CD4-positive, alpha-beta memory T cell (primary cell): ENCODE measurements around the gene CAPS. TPM values are rescaled to one million over a fixed set of nuclear protein-coding genes. Genes with fewer than 3 reads are reported as not detected.
A peak's percentile ranks its signal among the peaks of the same experiment; 100 is the strongest.

Experiments used
- CTCF ChIA-PET: fragments of 350-600 bp; sonication (Branson Sonifier 250); formaldehyde crosslinking; loops from one replicate; lab custom pipeline; 2021; ENCODE audit warnings: inconsistent platforms; ENCODE audit not compliant: partially characterized antibody; lab: Charles Lee
- POLR2A ChIA-PET: fragments of 350-600 bp; sonication (Branson Sonifier 250); formaldehyde crosslinking; loops from one replicate; lab custom pipeline; 2021; ENCODE audit not compliant: partially characterized antibody; lab: Charles Lee
- DNase-seq, 5 donors: peaks; one replicate each; pipeline versions ENCODE4 v3.0.0 to v3.0.0-alpha.2; 2020 to 2022; ENCODE audit warnings: mixed read lengths in 1 of 5
- H3K27ac ChIP-seq: one replicate; pipeline ENCODE4 v1.7.0; 2013; ENCODE audit warnings: low read depth, low read length
- H3K27me3 ChIP-seq: 2 replicates; pipeline ENCODE4 v1.7.0; 2013; ENCODE audit warnings: mild to moderate bottlenecking, low read length, moderate library complexity; ENCODE audit not compliant: insufficient read depth
- H3K36me3 ChIP-seq: 2 replicates; pipeline ENCODE4 v1.7.0; 2013; ENCODE audit warnings: mild to moderate bottlenecking, low read length, moderate library complexity; ENCODE audit not compliant: insufficient read depth
- H3K4me1 ChIP-seq: 2 replicates; pipeline ENCODE4 v1.7.0; 2013; ENCODE audit warnings: mild to moderate bottlenecking, low read length, moderate library complexity; ENCODE audit not compliant: insufficient read depth
- H3K4me3 ChIP-seq, 2 donors: one replicate each; pipeline ENCODE4 v1.7.0; 2013; ENCODE audit warnings: low read length in 2 of 2, mild to moderate bottlenecking in 1 of 2
- H3K9me3 ChIP-seq, 2 donors: one replicate each; pipeline ENCODE4 v1.7.0; 2013; ENCODE audit warnings: low read length in 2 of 2, control low read depth in 1 of 2; ENCODE audit not compliant: control insufficient read depth in 1 of 2
- H3K27ac Mint-ChIP-seq, 7 donors: one replicate each; pipeline ENCODE4 v1.8.0; 2020 to 2021; ENCODE audit warnings: mixed read lengths in 7 of 7, mild to moderate bottlenecking in 6 of 7, inconsistent platforms in 3 of 7, moderate library complexity in 3 of 7
- H3K27me3 Mint-ChIP-seq, 2 donors: one replicate each; pipeline ENCODE4 v1.8.0; 2020 to 2021; ENCODE audit warnings: mixed read lengths in 2 of 2
- H3K36me3 Mint-ChIP-seq, 2 donors: one replicate each; pipeline ENCODE4 v1.8.0; 2020 to 2021; ENCODE audit warnings: mixed read lengths in 2 of 2, inconsistent platforms in 1 of 2, mild to moderate bottlenecking in 1 of 2
- H3K4me1 Mint-ChIP-seq, 4 donors: one replicate each; pipeline ENCODE4 v1.8.0; 2020 to 2021; ENCODE audit warnings: mixed read lengths in 4 of 4, mild to moderate bottlenecking in 1 of 4
- H3K4me3 Mint-ChIP-seq, 8 donors: one replicate each; pipeline ENCODE4 v1.8.0; 2020 to 2021; ENCODE audit warnings: mixed read lengths in 8 of 8, mild to moderate bottlenecking in 7 of 8, moderate library complexity in 6 of 8, inconsistent platforms in 3 of 8
- H3K9me3 Mint-ChIP-seq, 8 donors: one replicate each; pipeline ENCODE4 v1.8.0; 2020 to 2021; ENCODE audit warnings: mixed read lengths in 8 of 8, mild to moderate bottlenecking in 5 of 8, inconsistent platforms in 3 of 8, moderate library complexity in 1 of 8
- intact Hi-C: fragments of 100-400 bp; cut with micrococcal nuclease; formaldehyde crosslinking; loops from one replicate; pipeline ENCODE4 v1.15.1; 2023
- polyA plus RNA-seq, 2 donors: library from polyadenylated mRNA; unstranded; fragments of 300-500 nt; fragmentation: Illumina TruSeq; gene quantifications; one replicate each; pipeline ENCODE4 v1.2.3, GENCODE V29; 2021
- total RNA-seq, 2 experiments: library from RNA; stranded (reverse); gene quantifications; one replicate each; pipeline ENCODE4 v1.2.3, GENCODE V29; 2021

CAPS gene
- total and polyA plus RNA-seq, 4 experiments from 2014 or later, result 1.7 to 68.0 (median 34.6) TPM

DNA sequence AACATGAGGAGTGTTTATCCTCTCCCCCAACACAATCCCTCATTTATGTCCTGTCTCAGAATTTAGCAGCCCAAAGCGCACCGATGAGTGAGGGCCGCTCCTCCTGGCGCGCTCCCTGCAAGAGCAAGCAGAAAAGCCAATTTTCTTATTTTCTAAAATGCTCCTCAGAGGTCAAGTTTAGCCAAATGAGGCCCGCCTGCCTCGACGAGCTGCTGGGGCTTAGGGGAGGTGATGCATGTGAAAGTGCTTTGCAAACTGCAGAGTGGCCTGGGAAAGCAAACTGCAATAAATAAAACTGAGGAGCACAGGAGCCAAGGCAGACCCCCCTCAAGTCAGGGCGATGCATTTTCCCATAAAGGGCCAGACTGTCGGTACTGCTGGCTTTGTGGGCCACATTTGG lies 29.0 kb downstream of the CAPS start:
- H3K4me3 ChIP-seq, result no peak overlapping the region
- intact Hi-C loops, result no loop called here
- no peaks in the 10 kb centered on the region for H3K27me3 ChIP-seq
- ChIA-PET POLR2A (interaction anchor here (0.8 to 1.2 kb wide), 2 partner anchors 19 to 39 kb away, joined by 3 read pairs; no protein-coding TSS in a partner anchor), CTCF (interaction anchor here (1.1 to 2.8 kb wide), 2 partner anchors 8 to 25 kb away, joined by 3 to 10 read pairs; no protein-coding TSS in a partner anchor)
- Mint-ChIP-seq H3K27me3 (no peaks in the 10 kb centered on the region), H3K4me3 (no peak overlapping the region), H3K36me3 (peaks cover 13 to 31% of the 10 kb centered on the region in 2 donors), H3K9me3 (no peaks in the 10 kb centered on the region), H3K27ac (peak overlapping the region in 3 of 7 donors; percentile 48 to 73 (median 66)), H3K4me1 (peaks cover 19 to 41% (median 24%) of the 10 kb centered on the region in 4 donors)
- no peaks in the 10 kb centered on the region for H3K9me3 ChIP-seq
- H3K27ac ChIP-seq, result no peak overlapping the region
- H3K36me3 ChIP-seq, result peaks cover 21% of the 10 kb centered on the region
- no peak for DNase-seq
- peaks cover 19% of the 10 kb centered on the region for H3K4me1 ChIP-seq

DNA sequence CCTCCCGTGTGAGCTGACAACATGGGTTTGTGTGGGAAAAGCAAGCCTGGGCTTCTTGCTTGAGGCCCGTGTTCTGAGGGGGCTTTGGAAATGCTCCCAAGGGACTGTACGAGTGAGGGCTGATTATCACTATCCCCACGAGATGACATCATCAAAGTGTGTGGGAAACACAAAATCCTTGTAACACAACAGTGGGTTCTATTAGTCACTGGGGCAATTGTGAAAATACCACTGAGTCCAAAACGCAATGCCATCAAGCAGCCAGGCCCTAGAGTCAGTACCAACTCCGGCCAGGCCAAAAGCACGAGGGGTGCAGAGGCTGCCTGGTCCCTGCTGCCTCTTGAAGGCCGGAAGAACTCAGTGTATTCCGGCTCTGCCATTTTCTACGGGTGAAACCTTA lies 29.6 kb downstream of the CAPS start:
- Histone ChIP-seq H3K9me3 (no peaks in the 10 kb centered on the region), H3K4me1 (peaks cover 25% of the 10 kb centered on the region), H3K4me3 (no peak overlapping the region), H3K36me3 (peaks cover 21% of the 10 kb centered on the region), H3K27ac (no peak overlapping the region), H3K27me3 (no peaks in the 10 kb centered on the region)
- Mint-ChIP-seq H3K36me3 (peaks cover 13 to 33% of the 10 kb centered on the region in 2 donors), H3K9me3 (no peaks in the 10 kb centered on the region), H3K27me3 (no peaks in the 10 kb centered on the region), H3K4me3 (no peak overlapping the region), H3K27ac (peak overlapping the region in 4 of 7 donors; percentile 29 to 73 (median 31)), H3K4me1 (peaks cover 23 to 47% (median 28%) of the 10 kb centered on the region in 4 donors)
- CTCF ChIA-PET, result interaction anchor here (2.8 kb wide), 1 partner anchor 25 kb away, joined by 10 read pairs; no protein-coding TSS in a partner anchor
- intact Hi-C loops, result no loop called here
- DNase-seq, result no peak
- POLR2A ChIA-PET, result interaction anchor here (0.8 to 1.2 kb wide), 2 partner anchors 18 to 40 kb away, joined by 3 read pairs; partner anchors contain the start of gene NDUFA11

DNA sequence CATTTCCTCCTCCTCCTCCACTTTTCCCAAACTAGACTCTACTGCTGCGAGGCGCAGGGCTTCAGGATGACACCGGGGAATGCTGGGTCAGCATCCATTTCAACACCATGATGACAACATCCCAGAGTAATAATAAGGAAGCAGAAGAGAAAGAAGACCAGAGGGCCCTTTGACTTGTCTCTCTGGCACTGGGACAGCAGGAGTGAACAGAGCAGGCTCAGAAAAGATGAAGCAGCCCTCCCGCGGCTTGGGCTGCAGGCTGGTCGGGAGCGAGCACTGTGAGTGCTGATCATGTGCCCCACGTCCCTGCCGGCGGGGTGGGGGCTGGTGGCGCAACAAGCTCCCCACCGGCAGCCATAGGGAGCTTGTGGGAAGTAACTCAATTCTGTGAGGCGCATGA lies 33.4 kb downstream of the CAPS start:
- no peak for DNase-seq
- H3K9me3 Mint-ChIP-seq, result no peaks in the 10 kb centered on the region
- peaks cover 50 to 76% (median 65%) of the 10 kb centered on the region in 4 donors for H3K4me1 Mint-ChIP-seq
- intact Hi-C loops, result no loop called here
- ChIA-PET CTCF (interaction anchor here (1.2 to 7.1 kb wide), 3 partner anchors 20 to 43 kb away, joined by 4 to 60 read pairs (median 6); partner anchors contain the start of gene NDUFA11), POLR2A (interaction anchor here (6.7 kb wide), 1 partner anchor 15 kb away, joined by 104 read pairs; no protein-coding TSS in a partner anchor)
- peak overlapping the region in 3 of 8 donors; percentile 38 to 61 (median 40) for H3K4me3 Mint-ChIP-seq
- Histone ChIP-seq H3K36me3 (no peaks in the 10 kb centered on the region), H3K4me1 (peaks cover 63% of the 10 kb centered on the region), H3K27me3 (no peaks in the 10 kb centered on the region), H3K9me3 (no peaks in the 10 kb centered on the region), H3K4me3 (no peak overlapping the region), H3K27ac (no peak overlapping the region)
- peaks cover 0 to 20% of the 10 kb centered on the region in 2 donors for H3K36me3 Mint-ChIP-seq
- H3K27ac Mint-ChIP-seq, result peak overlapping the region in 6 of 7 donors; percentile 36 to 94 (median 82)
- H3K27me3 Mint-ChIP-seq, result no peaks in the 10 kb centered on the region

DNA sequence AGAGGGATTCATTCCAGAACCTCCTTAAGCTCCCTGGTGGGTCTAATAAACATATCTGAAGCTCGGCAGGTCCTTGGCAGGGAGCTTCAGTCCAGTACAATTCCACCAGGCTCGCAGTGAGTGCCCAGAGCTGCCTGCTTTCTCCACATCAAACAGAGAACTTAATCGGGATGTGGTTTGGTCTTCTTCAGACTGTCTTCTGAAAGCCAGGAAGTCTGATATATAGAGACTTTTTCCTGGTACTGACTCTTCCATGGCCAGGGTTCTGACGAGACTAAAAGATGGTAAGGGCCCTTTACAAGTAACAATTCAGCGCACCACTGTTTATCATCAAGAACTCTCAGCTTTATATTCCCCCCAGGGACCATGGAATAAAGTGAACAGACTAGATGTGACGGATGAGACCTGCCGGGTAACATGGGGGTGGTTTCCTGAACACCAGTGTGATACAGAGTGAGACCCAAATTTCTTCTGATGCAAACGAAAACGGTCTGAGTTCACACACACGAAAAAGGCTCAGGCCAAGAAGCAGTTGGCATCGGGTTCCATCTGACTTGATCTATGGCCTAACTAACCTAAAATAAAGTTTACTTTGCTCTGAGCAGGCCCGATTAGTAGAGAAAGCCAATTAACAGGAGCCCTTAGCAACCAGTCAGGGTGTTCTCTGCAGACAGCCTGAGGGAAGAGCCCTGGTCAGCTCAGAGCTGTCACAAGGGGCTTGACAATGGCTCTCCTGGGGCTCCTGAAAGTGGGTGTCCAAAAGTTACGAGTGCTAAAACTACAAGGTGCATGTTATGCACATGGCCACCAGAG lies 34.9 kb downstream of the CAPS start:
- H3K9me3 ChIP-seq, result no peaks in the 10 kb centered on the region
- Mint-ChIP-seq H3K36me3 (peaks cover 0 to 30% of the 10 kb centered on the region in 2 donors), H3K27ac (peak overlapping the region; percentile 83 to 98 (median 94)), H3K27me3 (no peaks in the 10 kb centered on the region), H3K4me1 (peaks cover 64 to 87% (median 77%) of the 10 kb centered on the region in 4 donors), H3K9me3 (no peaks in the 10 kb centered on the region), H3K4me3 (peak overlapping the region; percentile 21 to 89 (median 80))
- peaks cover 78% of the 10 kb centered on the region for H3K4me1 ChIP-seq
- peak overlapping the region; percentile 64 for H3K27ac ChIP-seq
- H3K27me3 ChIP-seq, result no peaks in the 10 kb centered on the region
- peak in 1 of 5 donors; percentile 32 for DNase-seq
- CTCF ChIA-PET, result interaction anchor here (0.7 to 7.1 kb wide), 9 partner anchors 9 to 1027 kb away, joined by 3 to 60 read pairs (median 4); partner anchors contain the start of genes NDUFA11 and NRTN
- no peaks in the 10 kb centered on the region for H3K36me3 ChIP-seq
- peak overlapping the region in 1 of 2 donors; percentile 34 for H3K4me3 ChIP-seq
- POLR2A ChIA-PET, result interaction anchor here (0.8 to 6.7 kb wide), 7 partner anchors 10 to 120 kb away, joined by 3 to 104 read pairs (median 7); partner anchors contain the start of genes NDUFA11, RANBP3 and VMAC
- intact Hi-C loops, result no loop called here

DNA sequence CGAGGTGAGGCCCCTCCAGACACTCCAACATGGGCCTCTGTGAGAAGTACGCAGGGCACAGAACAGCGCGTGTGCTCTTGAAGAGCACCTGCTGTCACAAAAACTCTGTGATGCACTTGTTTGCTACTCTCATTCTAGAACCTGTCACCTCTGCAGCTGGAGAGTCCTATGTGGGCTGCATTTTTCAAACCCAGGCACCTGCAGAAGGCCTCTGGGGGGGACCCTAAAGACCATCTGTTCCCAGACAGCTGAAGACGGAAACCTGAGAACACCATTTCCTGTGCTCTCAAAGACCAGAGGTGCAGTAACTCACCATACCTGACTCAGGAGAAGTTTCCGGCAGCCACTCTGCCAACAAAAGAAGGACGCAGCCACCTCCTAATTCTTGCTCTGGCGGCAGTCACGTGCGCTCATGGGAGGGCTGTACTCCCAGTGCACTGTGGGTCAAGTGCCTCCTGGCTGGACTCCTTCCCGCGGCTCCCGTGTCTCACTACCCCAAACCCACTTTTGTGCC lies 35.8 kb downstream of the CAPS start:
- H3K4me3 ChIP-seq, result peak overlapping the region in 1 of 2 donors; percentile 34
- H3K27me3 ChIP-seq, result no peaks in the 10 kb centered on the region
- ChIA-PET CTCF (interaction anchor here (0.5 to 7.1 kb wide), 7 partner anchors 10 to 215 kb away, joined by 3 to 60 read pairs (median 5); partner anchors contain the start of gene NRTN), POLR2A (interaction anchor here (0.6 to 6.7 kb wide), 6 partner anchors 9 to 122 kb away, joined by 5 to 104 read pairs (median 14); partner anchors contain the start of genes NDUFA11, RANBP3 and VMAC)
- H3K9me3 ChIP-seq, result no peaks in the 10 kb centered on the region
- H3K36me3 Mint-ChIP-seq, result peaks cover 0 to 35% of the 10 kb centered on the region in 2 donors
- intact Hi-C loops, result loop anchor here (1.0 kb wide), 1 partner anchor 12 kb away; no protein-coding TSS in a partner anchor
- H3K9me3 Mint-ChIP-seq, result no peaks in the 10 kb centered on the region
- H3K4me1 ChIP-seq, result peaks cover 87% of the 10 kb centered on the region
- no peaks in the 10 kb centered on the region for H3K27me3 Mint-ChIP-seq
- peaks cover 68 to 95% (median 82%) of the 10 kb centered on the region in 4 donors for H3K4me1 Mint-ChIP-seq
- H3K4me3 Mint-ChIP-seq, result peak overlapping the region; percentile 65 to 89 (median 80)
- H3K27ac ChIP-seq, result peak overlapping the region; percentile 64
- DNase-seq, result peak; percentile 33 to 63 (median 41)
- H3K36me3 ChIP-seq, result no peaks in the 10 kb centered on the region
- H3K27ac Mint-ChIP-seq, result peak overlapping the region; percentile 83 to 98 (median 94)

DNA sequence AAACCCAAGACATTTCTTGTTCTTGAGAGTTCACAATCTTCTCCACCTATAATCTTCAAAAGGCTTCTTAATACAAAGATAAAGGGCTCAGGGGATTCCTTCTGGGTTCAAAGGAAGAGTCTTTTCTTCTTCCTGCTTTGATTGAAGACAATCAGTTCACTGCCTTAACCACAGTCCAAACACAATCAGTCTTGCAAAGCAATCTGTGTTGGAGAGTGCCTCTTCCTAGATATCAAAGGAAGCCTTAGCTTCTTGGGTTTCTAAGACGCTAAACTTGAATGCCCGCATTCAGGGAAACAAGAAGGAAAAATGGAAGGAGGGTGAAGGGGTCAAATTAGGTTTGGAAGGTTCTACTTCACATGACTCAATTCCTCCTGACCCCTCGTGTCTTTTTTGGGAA lies 36.7 kb downstream of the CAPS start:
- Histone ChIP-seq H3K4me1 (peaks cover 94% of the 10 kb centered on the region), H3K36me3 (no peaks in the 10 kb centered on the region), H3K9me3 (no peaks in the 10 kb centered on the region), H3K4me3 (no peak overlapping the region), H3K27me3 (no peaks in the 10 kb centered on the region), H3K27ac (peak overlapping the region; percentile 64)
- Mint-ChIP-seq H3K27ac (peak overlapping the region; percentile 73 to 98 (median 92)), H3K4me1 (peaks cover 65 to 96% (median 79%) of the 10 kb centered on the region in 4 donors), H3K36me3 (peaks cover 0 to 29% of the 10 kb centered on the region in 2 donors), H3K9me3 (no peaks in the 10 kb centered on the region), H3K4me3 (peak overlapping the region; percentile 9 to 89 (median 64)), H3K27me3 (no peaks in the 10 kb centered on the region)
- intact Hi-C loops, result loop anchor here (1.0 kb wide), 1 partner anchor 12 kb away; no protein-coding TSS in a partner anchor
- ChIA-PET POLR2A (interaction anchor here (1.5 to 6.7 kb wide), 6 partner anchors 8 to 123 kb away, joined by 4 to 104 read pairs (median 14); partner anchors contain the start of genes NDUFA11, RANBP3 and VMAC), CTCF (interaction anchor here (1.2 to 7.1 kb wide), 4 partner anchors 8 to 47 kb away, joined by 3 to 60 read pairs (median 4); partner anchors contain the start of gene NDUFA11)
- DNase-seq, result peak in 1 of 5 donors; percentile 12
